ENCODE results near the gene CEACAM1.
A peak's percentile ranks its signal among the peaks of the same experiment; 100 is the strongest.
"Not testable (repeated sequence)": the region's sequence is repeated elsewhere in the genome, so short reads cannot be mapped to it uniquely, and the experiment has no call there.

Gene CEACAM1

GRCh38 chr19:42538841-42539709 lies 10.8 kb upstream of the CEACAM1 start:
- in situ Hi-C loops (cut with MboI; ENCODE audit: low sequenced_read_pairs, unreplicated experiment), result no loop called here
- TF ChIP-seq, protein P1, sequence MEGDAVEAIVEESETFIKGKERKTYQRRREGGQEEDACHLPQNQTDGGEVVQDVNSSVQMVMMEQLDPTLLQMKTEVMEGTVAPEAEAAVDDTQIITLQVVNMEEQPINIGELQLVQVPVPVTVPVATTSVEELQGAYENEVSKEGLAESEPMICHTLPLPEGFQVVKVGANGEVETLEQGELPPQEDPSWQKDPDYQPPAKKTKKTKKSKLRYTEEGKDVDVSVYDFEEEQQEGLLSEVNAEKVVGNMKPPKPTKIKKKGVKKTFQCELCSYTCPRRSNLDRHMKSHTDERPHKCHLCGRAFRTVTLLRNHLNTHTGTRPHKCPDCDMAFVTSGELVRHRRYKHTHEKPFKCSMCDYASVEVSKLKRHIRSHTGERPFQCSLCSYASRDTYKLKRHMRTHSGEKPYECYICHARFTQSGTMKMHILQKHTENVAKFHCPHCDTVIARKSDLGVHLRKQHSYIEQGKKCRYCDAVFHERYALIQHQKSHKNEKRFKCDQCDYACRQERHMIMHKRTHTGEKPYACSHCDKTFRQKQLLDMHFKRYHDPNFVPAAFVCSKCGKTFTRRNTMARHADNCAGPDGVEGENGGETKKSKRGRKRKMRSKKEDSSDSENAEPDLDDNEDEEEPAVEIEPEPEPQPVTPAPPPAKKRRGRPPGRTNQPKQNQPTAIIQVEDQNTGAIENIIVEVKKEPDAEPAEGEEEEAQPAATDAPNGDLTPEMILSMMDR (IDR thresholded peaks at IDR 0.05; ENCODE audit: borderline replicate concordance, control extremely low read depth, extremely low read depth, insufficient read depth, missing control alignments), result no peak
- DNase-seq (ENCODE audit: low spot score), result no peak

DNA sequence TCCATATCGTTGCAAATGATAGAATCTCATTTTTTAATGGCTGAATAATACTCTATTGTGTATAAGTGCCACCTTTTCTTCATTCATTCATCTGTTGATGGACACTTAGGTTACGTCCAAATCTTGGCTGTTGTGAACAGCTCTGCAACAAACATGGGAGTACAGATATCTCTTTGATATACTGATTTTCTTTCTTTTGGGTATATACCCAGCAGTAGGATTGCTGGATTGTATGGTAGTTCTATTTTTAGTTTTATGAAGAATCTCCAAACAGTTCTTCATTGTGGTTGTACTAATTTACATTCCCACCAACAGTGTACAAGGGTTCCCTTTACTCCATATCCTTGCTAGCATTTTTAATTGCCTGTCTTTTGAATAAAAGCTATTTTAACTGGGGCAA lies 7.0 kb upstream of the CEACAM1 start:
- in situ Hi-C loops (cut with MboI; ENCODE audit: low sequenced_read_pairs, unreplicated experiment); DNase-seq (ENCODE audit: low spot score): not testable (repeated sequence)

DNA sequence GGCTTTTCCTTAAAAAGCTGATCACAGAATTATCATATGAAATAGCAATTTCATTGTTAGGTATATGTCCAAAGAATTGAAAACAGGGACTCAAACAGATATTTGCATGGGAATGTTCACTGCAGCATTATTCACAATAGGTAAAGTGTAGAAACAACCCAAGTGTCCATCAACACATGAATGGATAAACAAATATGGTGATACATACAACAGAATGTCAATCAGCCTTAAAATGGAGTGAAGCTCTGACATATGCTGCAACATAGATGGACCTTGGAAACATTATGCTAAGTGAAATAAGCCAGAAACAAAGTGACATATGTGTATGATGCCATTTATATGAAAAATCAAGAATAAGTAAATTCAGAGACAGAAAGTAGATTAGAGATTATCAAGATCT lies 6.1 kb upstream of the CEACAM1 start:
- TF ChIP-seq, protein P1 (IDR thresholded peaks at IDR 0.05; ENCODE audit: borderline replicate concordance, control extremely low read depth, extremely low read depth, insufficient read depth, missing control alignments), result no peak
- DNase-seq (ENCODE audit: low spot score), result no peak
- in situ Hi-C loops (cut with MboI; ENCODE audit: low sequenced_read_pairs, unreplicated experiment), result no loop called here

GRCh38 chr19:42532891-42533290 lies 4.6 kb upstream of the CEACAM1 start:
- in situ Hi-C loops (cut with MboI; ENCODE audit: low sequenced_read_pairs, unreplicated experiment), result no loop called here
- no peak for DNase-seq (ENCODE audit: low spot score)
- TF ChIP-seq, protein P1 (IDR thresholded peaks at IDR 0.05; ENCODE audit: borderline replicate concordance, control extremely low read depth, extremely low read depth, insufficient read depth, missing control alignments), result no peak

DNA sequence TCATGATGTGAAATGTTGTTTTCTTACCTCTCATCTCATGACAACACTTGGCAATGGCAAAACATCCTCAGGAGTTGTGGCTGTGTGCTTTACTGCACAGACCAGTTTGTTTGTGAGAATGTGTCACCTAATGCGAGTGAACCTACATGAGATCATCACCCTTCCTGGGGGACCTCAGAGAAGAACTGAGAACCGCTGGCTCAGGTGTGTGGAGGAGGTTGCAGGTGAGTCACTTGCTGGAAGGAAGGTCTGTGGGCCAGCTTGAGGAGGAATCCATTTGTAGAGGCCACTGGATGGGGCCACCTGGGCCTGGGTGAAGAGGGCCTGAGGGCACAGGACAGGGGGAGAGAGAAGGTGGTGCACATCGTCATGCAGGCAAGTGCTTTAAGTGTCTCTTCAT lies 3.0 kb upstream of the CEACAM1 start:
- DNase-seq (ENCODE audit: low spot score), result no peak
- in situ Hi-C loops (cut with MboI; ENCODE audit: low sequenced_read_pairs, unreplicated experiment), result no loop called here
- TF ChIP-seq, protein P1 (IDR thresholded peaks at IDR 0.05; ENCODE audit: borderline replicate concordance, control extremely low read depth, extremely low read depth, insufficient read depth, missing control alignments), result no peak

GRCh38 chr19:42529248-42529764 lies 1.0 kb upstream of the CEACAM1 start:
- DNase-seq (ENCODE audit: low spot score), result peak; percentile 85
- in situ Hi-C loops (cut with MboI; ENCODE audit: low sequenced_read_pairs, unreplicated experiment), result loop anchor here (5.0 kb wide), 1 partner anchor 72 kb away; no protein-coding TSS in a partner anchor
- TF ChIP-seq, protein P1 (IDR thresholded peaks at IDR 0.05; ENCODE audit: borderline replicate concordance, control extremely low read depth, extremely low read depth, insufficient read depth, missing control alignments), result peak; percentile 81

DNA sequence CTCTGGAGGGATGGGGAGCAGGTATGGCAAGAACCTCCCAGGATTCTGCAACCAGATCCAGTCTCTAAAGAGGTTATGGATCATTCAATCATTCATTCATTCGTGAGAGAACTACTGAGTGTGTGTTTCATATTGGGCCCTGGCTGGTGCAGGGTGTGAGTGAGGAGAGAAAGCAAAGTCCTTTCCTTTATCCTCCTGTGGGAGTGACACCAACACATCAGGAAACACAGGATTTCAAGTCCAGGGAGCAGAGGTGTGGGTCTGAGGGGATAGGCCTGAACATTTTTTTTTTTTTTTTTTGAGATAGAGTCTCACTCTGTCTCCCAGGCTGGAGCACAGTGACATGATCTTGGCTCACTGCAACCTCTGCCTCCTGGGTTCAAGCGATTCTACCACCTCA lies 3.3 kb downstream of the CEACAM1 start:
- in situ Hi-C loops (cut with MboI; ENCODE audit: low sequenced_read_pairs, unreplicated experiment), result loop anchor here (5.0 kb wide), 1 partner anchor 68 kb away; no protein-coding TSS in a partner anchor
- TF ChIP-seq, protein P1 (IDR thresholded peaks at IDR 0.05; ENCODE audit: borderline replicate concordance, control extremely low read depth, extremely low read depth, insufficient read depth, missing control alignments), result no peak
- no peak for DNase-seq (ENCODE audit: low spot score)

Data from GM13976 (cell line).